ENCODE measurements around the gene MPZL1. TPM values are rescaled to one million over a fixed set of nuclear protein-coding genes. Genes with fewer than 3 reads are reported as not detected.

Gene MPZL1
- total RNA-seq, 1 donor from 2014 or later = 99.4 TPM

DNA sequence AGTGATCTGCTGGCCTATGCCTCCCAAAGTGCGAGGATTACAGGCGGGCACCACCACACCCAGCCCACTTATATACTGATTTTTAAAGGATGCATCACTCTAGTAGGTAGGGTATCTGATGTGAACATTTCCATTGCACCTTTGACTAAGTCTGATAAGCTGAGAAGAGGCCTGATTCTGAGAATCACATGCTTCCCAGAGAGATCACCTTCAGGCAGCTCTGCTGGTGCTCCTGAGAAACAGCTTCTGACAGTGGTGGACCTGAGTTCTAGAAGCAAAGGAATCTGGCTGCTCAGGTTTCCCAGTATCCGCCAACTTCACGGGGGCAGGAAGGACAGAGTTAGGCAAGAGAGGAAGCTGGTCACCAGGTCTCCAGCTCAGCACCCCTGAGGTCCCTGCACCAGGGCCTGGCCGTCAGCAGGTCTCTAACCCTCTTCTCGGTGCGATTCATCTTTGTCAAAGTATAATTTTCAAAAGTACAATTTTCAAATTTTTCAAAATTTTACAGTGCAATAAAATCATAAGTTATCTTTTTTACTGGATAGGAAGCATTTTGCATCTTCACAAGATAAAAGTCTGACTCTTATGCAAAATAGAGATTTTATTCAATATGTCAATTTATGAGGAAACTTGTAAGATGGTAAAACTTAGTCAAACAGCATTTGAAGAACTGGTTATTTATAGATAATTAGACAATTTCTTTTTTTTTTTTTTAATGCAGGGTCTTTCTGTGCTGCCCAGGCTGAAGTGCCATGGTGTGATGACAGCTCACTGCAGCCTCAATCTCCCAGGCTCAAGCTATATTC lies 25.8 kb upstream of the MPZL1 start:
- DNase-seq (ENCODE audit: low spot score) = no peak

DNA sequence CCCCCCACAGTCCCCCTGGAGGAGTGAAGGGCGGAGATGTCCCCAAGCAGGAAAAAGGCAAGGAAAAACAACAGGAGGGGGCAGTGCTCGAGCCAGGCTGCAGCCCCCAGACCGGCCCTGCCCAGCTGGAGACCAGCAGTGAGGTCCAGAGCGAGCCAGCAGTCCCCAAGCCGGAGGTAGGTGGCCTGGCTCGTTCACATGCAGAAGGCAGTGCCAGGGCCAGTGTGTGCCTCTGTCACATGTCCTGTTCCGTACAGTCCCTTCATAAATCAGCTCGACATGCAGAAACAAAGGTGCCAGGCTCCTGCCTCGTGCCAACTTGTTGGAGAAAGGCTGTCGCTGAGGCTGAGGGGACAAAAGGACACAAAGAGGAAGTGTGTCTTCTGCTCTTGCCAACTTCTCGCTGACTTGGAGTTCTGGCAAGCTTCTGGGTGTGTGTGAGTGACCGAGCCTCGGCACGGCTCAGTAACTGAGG lies 24.1 kb upstream of the MPZL1 start:
- peak; percentile 71 for DNase-seq (ENCODE audit: low spot score)

DNA sequence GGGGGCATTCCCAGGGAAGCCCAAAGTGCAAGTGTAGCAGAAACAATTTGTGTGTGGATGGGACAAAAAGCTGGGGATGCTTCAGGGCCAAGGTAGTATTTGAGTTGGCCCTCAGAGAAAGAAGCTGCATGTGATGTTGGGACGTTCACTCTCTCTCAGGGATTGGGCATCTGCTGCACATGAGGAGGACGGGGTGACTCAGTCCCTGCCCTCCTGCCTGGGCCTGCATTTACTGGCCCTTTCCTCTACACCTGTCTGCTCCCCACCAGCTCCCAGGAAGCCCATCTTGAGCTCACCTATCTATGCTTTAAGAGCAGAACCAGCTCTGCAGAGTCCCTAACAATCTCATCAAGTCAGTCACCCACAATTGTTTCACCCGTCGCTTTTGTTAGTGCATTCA lies 23.5 kb upstream of the MPZL1 start:
- DNase-seq (ENCODE audit: low spot score) = no peak

DNA sequence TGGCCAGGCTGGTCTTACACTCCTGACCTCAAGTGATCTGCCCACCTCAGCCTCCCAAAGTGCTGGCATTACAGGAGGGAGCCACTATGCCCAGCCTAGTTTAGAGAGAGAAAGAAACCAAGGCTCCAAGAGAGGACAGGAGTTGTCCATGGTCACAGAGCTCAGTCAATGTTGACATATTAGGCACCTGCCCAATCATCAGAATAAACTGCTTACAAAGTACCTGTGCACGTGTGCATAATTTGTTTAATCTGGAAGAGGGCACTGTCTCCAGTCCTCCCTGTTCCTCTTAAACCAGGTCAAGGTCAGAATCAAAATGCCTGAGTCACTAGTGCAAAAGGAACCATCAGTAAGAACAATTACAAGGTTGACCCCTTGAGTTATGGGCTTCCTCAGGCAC lies 20.3 kb upstream of the MPZL1 start:
- DNase-seq (ENCODE audit: low spot score) = no peak

DNA sequence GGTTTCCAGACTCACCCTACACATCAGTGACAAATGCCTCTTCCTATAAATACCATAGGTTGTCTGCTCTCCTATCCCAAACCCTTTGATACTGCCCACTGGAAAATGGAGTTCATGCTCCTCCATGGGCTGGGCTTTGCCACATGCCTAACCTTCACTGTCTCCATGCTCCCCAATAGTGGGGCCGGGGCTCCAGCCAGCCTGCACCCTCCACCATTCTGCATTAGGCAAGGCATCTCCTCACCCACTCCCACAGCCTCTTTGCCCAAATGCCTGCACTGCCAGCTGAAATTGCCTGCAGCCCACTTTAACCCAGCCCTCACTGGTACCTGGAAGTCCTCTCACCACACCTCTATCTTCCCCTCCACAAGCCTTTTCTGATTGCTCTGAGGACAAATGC lies 18.2 kb upstream of the MPZL1 start:
- DNase-seq (ENCODE audit: low spot score) = no peak

DNA sequence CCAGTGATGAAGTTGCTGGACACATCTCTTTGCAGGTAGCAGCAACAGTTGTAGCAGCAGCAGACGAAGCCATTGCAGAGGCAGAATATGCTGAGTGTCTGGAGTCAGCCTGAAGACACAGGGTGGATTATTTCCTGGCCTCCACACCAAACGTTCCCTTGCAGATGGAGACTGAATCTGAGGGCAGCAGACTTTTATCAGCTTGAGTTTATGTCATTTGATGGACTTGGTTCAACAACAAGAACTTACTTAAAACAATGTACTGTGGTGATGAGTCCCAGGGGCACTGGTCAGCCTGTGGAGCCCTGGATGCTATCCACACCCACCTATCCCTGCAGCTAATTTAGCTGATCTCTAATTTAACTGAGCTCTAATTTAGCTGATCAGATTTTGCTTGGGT lies 17.1 kb upstream of the MPZL1 start:
- DNase-seq (ENCODE audit: low spot score) = no peak

DNA sequence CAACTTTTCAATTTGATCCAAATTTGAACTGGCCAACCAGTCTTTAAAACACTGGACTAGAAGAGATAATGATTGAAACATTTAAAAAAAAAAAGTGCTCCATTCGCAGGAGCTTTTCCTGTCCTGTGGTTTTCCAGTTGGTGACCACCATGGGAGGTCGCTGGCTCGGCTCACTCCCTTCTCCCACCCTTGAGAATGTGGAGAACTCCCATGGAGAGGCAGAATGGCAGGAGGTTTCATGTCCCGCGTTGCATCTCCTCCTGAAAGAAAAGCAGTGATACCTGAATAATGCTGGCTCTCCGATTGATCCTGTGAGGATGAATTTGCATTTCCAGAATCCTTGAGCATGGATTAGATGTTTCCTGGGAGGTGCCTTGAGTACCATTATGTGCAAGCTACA lies 16.5 kb upstream of the MPZL1 start:
- no peak for DNase-seq (ENCODE audit: low spot score)

DNA sequence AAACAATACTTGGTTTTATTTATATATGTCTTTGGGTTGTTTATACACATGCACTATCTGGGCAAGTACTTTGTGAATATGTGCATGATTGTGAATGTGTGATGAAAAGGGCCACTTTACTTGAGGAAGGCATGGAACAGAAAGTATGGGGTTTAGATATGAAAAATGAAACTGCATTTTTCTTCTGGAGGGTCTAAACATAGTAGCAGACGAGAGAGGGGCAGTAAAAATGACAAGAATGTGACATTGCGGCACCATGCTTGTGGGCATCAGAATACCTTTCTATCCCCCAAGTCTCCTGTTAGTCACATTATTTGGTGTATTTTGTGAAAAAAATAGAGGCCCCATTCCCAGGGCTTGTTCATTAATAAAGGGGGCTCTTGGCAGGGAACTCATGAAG lies 15.4 kb upstream of the MPZL1 start:
- DNase-seq (ENCODE audit: low spot score) = no peak

DNA sequence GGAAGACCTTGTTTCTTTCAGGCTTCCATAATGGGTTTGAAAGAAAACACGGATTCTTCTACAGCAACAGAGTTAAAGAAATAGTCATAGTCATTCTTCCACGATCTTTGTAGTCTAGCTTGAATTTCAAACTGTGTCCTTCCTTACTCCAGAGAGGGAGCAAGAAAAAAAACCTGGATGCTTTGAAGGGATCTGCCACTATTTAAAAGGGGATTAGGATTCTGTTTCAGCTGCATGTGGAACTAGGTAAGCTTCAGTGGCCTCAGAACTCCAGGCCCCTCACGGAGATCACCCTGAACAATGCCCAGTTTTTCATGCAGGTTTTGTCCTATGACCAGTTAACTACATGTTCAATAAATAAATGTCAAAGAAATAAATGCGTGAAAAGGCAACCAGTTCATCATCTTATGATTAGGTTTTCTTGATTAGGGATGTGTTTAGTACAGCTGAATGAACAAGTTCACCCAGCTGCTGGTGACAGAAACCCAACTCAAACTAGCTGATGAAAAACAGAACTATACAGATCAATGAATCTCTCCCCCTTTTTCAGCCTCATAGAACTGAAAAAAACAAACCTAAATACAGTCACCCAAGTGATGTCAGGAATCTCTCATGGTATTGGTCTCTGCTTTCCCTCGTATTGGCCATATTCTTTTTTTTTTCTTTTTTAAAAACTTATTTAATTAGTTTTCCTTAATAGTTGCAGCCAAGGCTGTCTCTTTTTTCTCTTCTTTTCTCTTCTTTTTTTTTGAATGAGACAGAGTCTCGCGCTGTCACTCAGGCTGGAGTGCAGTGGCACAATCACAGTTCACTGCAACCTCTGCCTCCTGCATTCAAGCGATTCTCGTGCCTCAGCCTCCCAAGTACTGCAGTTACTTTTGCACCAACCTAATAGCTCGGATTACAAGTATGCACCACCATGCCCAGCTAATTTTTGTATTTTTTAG lies 14.6 kb upstream of the MPZL1 start:
- DNase-seq (ENCODE audit: low spot score) = no peak

DNA sequence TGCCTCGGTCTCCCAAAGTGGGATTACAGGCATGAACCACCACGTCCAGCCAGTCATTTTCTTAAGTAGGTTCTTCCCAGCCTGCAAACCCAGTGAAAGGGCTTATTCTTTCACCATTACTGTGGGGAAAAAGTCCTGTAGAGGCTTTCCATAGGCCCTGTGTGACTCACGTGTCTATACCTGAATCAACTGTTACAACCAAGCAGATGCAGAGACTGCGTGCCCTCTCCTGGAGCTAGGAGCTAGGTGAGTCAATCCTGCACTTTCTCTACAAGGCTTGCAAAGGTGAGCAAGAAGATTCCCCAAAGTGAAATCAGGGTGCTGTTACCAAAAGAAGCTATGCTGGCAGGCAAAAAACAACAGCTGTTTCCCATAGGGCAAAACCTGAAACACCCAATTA lies 13.8 kb upstream of the MPZL1 start:
- DNase-seq (ENCODE audit: low spot score) = no peak

DNA sequence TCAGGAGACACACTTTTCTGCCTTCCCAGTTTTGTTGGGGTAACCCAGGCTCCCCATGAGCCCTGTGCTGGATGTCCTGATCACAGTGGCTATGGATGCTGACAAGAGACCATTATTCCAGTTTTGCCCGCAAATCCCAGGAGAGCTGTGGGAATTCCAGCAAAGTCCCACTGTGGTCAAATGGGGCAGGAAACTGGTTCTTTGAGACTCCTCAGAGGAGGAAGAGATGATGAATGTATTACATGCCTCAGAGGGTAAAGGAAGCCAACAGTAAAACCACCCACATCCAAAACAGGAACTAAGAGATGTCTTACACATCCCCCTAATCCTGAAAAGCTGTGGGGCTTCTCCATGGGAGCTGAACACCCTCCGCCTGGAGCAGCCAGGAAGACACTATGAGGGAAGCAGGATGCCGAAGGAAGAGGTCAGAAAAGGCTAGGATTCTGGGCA lies 12.8 kb upstream of the MPZL1 start:
- no peak for DNase-seq (ENCODE audit: low spot score)

DNA sequence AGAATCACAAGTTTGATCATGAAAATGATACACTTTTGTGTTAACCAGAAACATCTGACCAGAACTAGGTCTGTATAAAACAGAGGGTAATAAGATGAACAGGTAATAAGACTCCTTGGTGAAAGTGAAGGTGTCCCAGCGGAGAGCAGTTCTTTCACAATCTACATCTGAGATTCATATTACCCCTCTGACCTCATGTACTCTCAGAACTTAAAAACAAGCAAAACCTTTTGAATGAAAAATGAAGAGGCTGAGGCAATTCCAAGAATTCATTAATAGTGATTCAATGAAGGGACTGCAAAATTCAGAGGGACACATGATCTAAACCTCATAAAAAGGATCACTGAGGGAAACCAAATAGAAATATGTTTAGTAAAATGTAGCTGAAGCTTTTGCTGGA lies 10.9 kb upstream of the MPZL1 start:
- DNase-seq (ENCODE audit: low spot score) = no peak

DNA sequence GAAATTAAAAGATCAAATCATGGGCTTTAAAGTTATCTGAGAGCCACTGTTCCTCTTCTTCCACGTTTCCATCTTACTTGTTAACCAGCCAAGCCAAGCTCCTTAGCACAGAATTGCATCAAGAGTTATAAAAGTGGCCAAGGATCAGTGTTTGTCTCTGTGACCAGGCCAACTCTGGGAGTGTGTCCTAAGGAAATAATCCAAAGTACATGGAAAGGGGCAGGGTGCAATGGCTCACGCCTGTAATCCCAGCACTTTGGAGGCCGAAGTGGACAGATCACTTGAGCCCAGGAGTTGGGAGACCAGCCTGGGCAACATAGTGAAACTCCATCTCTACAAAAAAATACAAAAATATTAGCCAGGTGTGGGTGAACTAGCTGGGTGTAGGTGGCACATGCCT lies 10.0 kb upstream of the MPZL1 start:
- no peak for DNase-seq (ENCODE audit: low spot score)

DNA sequence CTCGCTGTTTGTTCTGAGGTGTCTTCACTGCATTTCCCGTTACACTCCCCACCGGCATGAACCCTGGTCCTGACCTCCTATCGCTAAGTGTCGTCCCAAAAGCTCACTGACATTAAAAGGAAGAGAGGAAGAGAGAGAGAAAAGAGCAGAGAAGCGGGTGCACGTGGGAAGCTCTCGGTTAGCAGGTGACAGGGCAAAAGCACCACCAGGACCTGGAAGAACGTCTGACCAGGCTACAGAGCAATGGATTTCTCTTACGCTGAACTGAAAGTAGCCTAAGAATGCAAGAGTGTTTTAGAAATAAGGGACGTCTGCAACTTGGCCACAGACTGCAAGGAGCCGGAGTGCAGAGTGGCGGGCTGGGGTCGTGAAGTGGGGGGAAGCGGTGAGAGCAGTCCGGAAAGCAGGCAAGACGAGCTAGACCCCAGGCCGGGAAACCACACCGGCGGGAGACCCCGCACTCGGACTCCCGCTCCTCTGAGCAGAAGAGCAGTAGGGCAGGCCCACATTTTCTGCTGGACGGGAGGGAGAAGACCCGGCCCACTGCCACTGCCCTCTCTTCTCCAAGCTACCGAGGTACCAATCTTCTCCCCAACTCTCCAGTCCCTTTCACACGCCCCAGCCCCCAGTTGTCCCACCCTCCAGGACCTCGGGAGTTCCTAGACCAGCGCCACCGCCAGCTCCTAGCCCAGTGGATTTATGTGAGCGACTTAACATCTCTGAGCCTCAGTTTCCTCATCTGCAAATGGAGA lies 8.3 kb upstream of the MPZL1 start:
- no peak for DNase-seq (ENCODE audit: low spot score)

DNA sequence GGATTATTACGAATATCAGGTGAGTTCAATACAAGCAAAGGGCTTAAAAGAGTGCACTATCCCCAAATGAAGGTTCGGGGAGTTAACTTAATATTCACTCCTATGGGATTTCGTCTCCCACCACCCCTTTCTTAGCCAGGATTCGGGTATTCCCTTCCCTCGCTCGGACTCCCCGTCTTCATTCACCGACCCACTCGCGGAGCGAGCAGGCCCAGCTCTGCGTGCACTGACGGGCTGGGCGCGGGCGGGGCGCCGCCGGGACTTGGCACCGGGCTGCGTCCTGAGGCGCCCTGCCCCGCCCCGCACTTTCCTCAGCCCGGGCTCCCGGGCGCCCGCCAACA lies 7.7 kb upstream of the MPZL1 start:
- no peak for DNase-seq (ENCODE audit: low spot score)

DNA sequence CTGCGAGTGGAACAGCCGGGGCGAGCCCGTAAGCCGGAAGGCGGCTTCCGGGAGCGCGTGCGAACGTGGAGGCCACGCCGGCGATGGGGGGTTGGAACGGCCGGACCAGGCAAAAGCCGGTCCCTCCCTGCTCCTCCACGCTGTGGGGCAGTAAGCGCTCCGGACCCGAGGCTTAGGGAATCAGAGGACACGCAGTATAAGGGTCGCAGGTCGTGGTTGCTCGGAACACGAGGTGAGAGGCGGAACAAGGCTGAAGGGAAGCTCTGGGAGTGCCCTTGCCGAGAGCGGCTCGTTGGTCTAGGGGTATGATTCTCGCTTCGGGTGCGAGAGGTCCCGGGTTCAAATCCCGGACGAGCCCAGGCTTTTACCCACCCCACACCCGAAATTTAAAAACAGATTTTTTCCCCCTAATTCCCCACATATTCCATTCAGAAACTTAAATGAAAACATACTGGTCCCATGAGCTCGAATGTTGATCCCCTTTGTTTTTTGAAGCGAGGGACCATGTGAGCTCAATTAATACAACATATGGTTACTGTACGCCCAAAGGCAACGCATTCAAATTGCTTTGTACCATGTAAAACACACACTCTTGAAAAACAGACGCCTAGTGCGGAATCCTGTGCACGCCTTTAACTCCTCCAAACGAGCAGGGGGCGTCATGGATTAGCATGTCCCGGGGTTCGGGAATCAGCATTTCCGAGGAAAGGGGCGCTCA lies 7.2 kb upstream of the MPZL1 start:
- peak; percentile 96 for DNase-seq (ENCODE audit: low spot score)

DNA sequence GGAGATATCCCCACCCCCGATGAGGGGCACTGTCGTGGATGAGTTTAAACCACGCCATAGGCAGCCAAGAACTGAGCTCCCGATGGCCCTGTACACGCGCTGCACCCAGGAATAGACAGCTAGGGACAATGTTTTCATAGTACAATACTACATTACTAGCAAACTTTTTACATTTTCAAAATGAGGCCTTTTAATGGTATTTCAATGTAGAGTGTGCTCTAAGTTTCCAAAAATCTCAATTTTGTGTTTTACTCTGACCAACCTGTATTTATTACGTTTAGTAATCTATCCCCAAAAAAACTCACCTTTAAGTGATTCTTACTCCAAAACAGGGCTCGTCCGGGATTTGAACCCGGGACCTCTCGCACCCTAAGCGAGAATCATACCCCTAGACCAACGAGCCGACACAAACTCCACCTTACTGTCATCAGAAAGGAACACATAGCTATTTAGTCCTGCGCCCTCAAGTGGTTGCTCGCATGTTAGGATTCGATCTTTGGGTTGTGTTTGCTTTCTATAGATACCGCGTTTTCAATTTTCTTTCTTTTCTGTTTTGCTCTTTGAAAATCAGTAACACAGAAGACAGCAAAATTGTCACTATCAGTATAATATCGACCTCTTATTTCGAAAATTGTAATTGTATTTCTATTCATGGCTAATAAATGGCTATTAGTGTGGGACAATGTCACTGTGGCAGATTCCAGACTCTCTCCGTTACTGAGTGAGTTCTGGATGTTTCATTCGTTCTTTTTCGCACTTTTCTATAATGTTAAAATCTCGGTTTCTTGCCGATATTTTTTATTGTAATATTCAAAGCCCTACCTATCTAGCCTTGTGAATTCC lies 6.4 kb upstream of the MPZL1 start:
- peak; percentile 90 for DNase-seq (ENCODE audit: low spot score)

DNA sequence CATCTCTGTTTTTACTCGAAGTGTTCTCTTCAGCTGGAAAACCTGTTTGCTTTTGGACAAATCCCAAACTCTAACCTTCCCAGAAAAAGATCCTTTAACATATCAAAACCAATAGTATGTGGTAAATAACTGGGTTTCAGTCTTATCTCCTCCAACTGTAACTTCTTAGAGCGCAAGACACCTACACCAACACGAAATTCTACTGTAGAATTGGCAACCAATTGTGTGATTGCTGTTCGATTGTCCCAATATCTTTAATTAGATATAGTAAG lies 5.8 kb upstream of the MPZL1 start:
- no peak for DNase-seq (ENCODE audit: low spot score)

DNA sequence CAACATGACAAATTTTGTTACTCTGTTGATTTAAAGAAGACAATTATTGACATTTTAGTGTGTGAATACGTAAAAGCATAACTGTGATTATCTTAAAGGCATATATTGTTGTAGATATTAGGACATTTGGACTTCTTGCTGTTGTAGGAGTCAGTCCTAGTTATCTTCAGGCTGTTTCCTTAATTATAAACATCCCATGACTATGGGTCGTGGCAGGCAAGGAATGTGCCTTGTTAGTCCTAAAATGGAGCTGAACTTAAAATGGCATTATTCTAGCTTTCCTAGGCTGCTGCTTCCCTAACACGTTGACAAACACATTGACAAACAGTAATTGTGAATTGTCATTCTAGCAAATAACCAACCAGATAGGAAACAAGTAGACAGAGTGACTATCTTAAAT lies 4.4 kb upstream of the MPZL1 start:
- DNase-seq (ENCODE audit: low spot score) = no peak

DNA sequence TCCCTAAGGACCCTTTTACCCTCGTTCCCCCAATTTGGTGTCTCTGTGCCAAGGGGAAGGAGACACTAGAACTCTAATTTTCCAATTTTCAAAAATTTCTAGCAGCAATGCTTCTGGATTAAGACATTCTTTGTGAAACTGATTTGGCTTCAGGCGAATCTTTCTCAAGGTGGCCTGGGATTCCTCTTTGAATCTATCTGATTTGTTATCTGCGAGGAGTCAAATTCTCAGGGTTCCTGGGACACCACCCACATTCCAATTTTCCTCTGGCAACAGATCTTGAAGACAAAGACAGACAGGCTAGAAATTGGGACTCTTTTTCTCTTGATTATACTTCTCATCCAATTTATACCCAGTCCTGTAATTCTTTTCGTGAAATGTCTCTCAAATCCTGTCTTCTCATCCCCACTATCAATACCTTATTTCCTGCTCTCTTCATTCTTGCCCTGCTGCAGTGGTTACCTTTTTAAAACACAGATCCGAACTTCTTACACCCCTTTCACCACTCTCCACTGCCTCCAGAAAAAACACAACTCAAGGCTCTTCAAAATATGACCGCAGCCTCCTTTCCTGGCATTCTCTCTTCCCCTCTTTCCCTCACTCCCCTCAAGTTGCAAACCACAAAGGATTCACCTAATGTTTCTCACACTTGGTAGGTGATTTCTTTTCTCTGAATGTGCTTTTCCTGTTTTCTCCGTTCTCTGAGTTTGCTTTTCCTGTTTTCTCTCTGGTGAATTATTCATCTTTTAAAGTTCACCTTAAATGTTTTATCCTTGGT lies 2.7 kb upstream of the MPZL1 start:
- DNase-seq (ENCODE audit: low spot score) = no peak
